Ishikawa (cell line): ENCODE results near the gene ZMIZ1.

Experiments
- CEBPB ChIP-seq: IDR thresholded peaks from 2 replicates; pipeline ENCODE4 v1.6.1; 2012
- CREB1 ChIP-seq: IDR thresholded peaks from 2 replicates; pipeline ENCODE4 v1.6.1; 2012; ENCODE audit warnings: low read depth
- EGR1 ChIP-seq: IDR thresholded peaks from 2 replicates; pipeline ENCODE4 v1.6.1; 2012
- EP300 ChIP-seq: IDR thresholded peaks from 2 replicates; pipeline ENCODE4 v1.6.1; 2012; ENCODE audit warnings: borderline replicate concordance
- FOXM1 ChIP-seq: IDR thresholded peaks from 2 replicates; pipeline ENCODE4 v1.6.1; 2012; ENCODE audit warnings: low read depth, borderline replicate concordance
- NFIC ChIP-seq: IDR thresholded peaks from 2 replicates; pipeline ENCODE4 v1.6.1; 2012
- RAD21 ChIP-seq: IDR thresholded peaks from 2 replicates; pipeline ENCODE4 v1.6.1; 2012; ENCODE audit warnings: low read depth
- TAF1 ChIP-seq: IDR thresholded peaks from 2 replicates; pipeline ENCODE4 v1.6.1; 2012; ENCODE audit warnings: low read depth, mild to moderate bottlenecking
- TCF12 ChIP-seq: IDR thresholded peaks from 2 replicates; pipeline ENCODE4 v1.6.1; 2012; ENCODE audit warnings: low read depth
- TEAD4 ChIP-seq: IDR thresholded peaks from 2 replicates; pipeline ENCODE4 v1.6.1; 2012
- YY1 ChIP-seq: IDR thresholded peaks from 2 replicates; pipeline ENCODE4 v1.6.1; 2012; ENCODE audit warnings: low read depth
- ZBTB7A ChIP-seq: IDR thresholded peaks from 2 replicates; pipeline ENCODE4 v1.6.1; 2012; ENCODE audit warnings: low read depth
- TF ChIP-seq, protein P1 (sequence below): IDR thresholded peaks from 2 replicates; pipeline ENCODE4 v1.6.1; 2012; ENCODE audit warnings: low read depth, mild to moderate bottlenecking
- TF ChIP-seq, protein P2 (sequence below): IDR thresholded peaks from 2 replicates; pipeline ENCODE4 v1.6.1; 2012

DNA sequence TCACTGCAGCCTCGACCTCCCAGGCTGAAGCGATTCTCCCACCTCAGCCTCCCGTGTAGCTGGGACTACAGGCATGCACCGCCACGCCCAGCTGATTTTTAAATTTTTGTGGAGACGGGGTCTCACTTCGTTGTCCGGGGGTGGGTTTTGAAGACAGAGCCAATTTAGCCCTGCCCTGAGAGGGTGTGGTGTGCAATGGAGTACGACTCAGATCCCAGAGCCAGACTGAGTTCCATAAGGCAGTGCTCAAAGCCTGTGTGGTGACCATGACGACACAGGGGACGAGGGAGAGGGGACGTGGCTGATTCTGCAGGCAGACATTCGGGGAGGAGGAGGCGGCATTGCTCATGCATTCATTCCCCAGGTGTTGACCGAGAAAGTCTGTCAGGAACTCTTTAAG is 72.1 kb downstream of the ZMIZ1 start:
- TF ChIP-seq, protein P1, sequence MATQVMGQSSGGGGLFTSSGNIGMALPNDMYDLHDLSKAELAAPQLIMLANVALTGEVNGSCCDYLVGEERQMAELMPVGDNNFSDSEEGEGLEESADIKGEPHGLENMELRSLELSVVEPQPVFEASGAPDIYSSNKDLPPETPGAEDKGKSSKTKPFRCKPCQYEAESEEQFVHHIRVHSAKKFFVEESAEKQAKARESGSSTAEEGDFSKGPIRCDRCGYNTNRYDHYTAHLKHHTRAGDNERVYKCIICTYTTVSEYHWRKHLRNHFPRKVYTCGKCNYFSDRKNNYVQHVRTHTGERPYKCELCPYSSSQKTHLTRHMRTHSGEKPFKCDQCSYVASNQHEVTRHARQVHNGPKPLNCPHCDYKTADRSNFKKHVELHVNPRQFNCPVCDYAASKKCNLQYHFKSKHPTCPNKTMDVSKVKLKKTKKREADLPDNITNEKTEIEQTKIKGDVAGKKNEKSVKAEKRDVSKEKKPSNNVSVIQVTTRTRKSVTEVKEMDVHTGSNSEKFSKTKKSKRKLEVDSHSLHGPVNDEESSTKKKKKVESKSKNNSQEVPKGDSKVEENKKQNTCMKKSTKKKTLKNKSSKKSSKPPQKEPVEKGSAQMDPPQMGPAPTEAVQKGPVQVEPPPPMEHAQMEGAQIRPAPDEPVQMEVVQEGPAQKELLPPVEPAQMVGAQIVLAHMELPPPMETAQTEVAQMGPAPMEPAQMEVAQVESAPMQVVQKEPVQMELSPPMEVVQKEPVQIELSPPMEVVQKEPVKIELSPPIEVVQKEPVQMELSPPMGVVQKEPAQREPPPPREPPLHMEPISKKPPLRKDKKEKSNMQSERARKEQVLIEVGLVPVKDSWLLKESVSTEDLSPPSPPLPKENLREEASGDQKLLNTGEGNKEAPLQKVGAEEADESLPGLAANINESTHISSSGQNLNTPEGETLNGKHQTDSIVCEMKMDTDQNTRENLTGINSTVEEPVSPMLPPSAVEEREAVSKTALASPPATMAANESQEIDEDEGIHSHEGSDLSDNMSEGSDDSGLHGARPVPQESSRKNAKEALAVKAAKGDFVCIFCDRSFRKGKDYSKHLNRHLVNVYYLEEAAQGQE: no peak
- TF ChIP-seq EP300 (no peak), TAF1 (no peak), TEAD4 (no peak), RAD21 (no peak), FOXM1 (no peak), CEBPB (no peak), ZBTB7A (peak; percentile 70; the same call in 1 of the 2 replicates), YY1 (no peak), EGR1 (no peak), CREB1 (no peak), NFIC (no peak), TCF12 (no peak)
- TF ChIP-seq, protein P2, sequence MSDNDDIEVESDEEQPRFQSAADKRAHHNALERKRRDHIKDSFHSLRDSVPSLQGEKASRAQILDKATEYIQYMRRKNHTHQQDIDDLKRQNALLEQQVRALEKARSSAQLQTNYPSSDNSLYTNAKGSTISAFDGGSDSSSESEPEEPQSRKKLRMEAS: no peak
